SIG-M5 (cell line): Measurements from ENCODE around the gene ARHGAP24.
"Not testable (repeated sequence)": the region's sequence is repeated elsewhere in the genome, so short reads cannot be mapped to it uniquely, and the experiment has no call there.

ENCODE experiments used
- DNase-seq: peaks from one replicate; lab custom pipeline; 2025; lab: John Stamatoyannopoulos, UW

Gene ARHGAP24

GRCh38 chr4:85818700-85819099, 343.8 kb downstream of the ARHGAP24 start:
- DNase-seq, result no peak

- not testable (repeated sequence) for DNase-seq
Observed at GRCh38 chr4:85820101-85820500, 345.2 kb downstream of the ARHGAP24 start.

- DNase-seq, result no peak
Observed at GRCh38 chr4:85821688-85822455, 346.9 kb downstream of the ARHGAP24 start.

GRCh38 chr4:85823295-85823694, 348.3 kb downstream of the ARHGAP24 start:
- no peak for DNase-seq

- no peak for DNase-seq
Observed at GRCh38 chr4:85824166-85824945, 349.4 kb downstream of the ARHGAP24 start.

- no peak for DNase-seq
Observed at GRCh38 chr4:85826060-85826678, 351.2 kb downstream of the ARHGAP24 start.

GRCh38 chr4:85828027-85828890, 353.3 kb downstream of the ARHGAP24 start:
- no peak for DNase-seq

- DNase-seq, result no peak
Observed at GRCh38 chr4:85829276-85830051, 354.5 kb downstream of the ARHGAP24 start.

GRCh38 chr4:85831647-85832046, 356.7 kb downstream of the ARHGAP24 start:
- no peak for DNase-seq

GRCh38 chr4:85833302-85833701, 358.4 kb downstream of the ARHGAP24 start:
- no peak for DNase-seq

- DNase-seq, result no peak
Observed at GRCh38 chr4:85834934-85835333, 360.0 kb downstream of the ARHGAP24 start.

GRCh38 chr4:85836588-85837438, 361.9 kb downstream of the ARHGAP24 start:
- no peak for DNase-seq

- DNase-seq, result no peak
Observed at GRCh38 chr4:85837439-85837733, 362.4 kb downstream of the ARHGAP24 start.

- not testable (repeated sequence) for DNase-seq
Observed at GRCh38 chr4:85839981-85840451, 365.1 kb downstream of the ARHGAP24 start.

- DNase-seq, result peak; percentile 1
Observed at GRCh38 chr4:85842540-85842939, 367.6 kb downstream of the ARHGAP24 start.

GRCh38 chr4:85853740-85854139, 378.8 kb downstream of the ARHGAP24 start:
- not testable (repeated sequence) for DNase-seq

GRCh38 chr4:85854546-85854945, 379.6 kb downstream of the ARHGAP24 start:
- no peak for DNase-seq

- DNase-seq, result no peak
Observed at GRCh38 chr4:85860066-85860740, 385.3 kb downstream of the ARHGAP24 start.

- no peak for DNase-seq
Observed at GRCh38 chr4:85861064-85861765, 386.3 kb downstream of the ARHGAP24 start.
